Endodermal cell (in vitro differentiated cells): Measurements from ENCODE around the gene ADH1C. TPM values are rescaled to one million over a fixed set of nuclear protein-coding genes. Genes with fewer than 3 reads are reported as not detected.
"Not testable (repeated sequence)": the region's sequence is repeated elsewhere in the genome, so short reads cannot be mapped to it uniquely, and the experiment has no call there.

Source experiments
- DNase-seq: peaks from one replicate; pipeline ENCODE4 v3.0.0-alpha.2; 2017
- H3K27ac ChIP-seq: 2 replicates; pipeline ENCODE4 v1.5.1; 2013; ENCODE audit warnings: mild to moderate bottlenecking, low read depth, low read length, moderate library complexity
- H3K27me3 ChIP-seq: 2 replicates; pipeline ENCODE4 v1.6.1; 2013; ENCODE audit warnings: mild to moderate bottlenecking, low read length, moderate library complexity; ENCODE audit not compliant: insufficient read depth, control insufficient read depth, poor library complexity, severe bottlenecking
- H3K36me3 ChIP-seq: 2 replicates; pipeline ENCODE4 v1.7.0; 2013; ENCODE audit warnings: mild to moderate bottlenecking, low read length, moderate library complexity; ENCODE audit not compliant: control insufficient read depth, insufficient read depth
- H3K4me1 ChIP-seq: one replicate; pipeline ENCODE4 v1.7.0; 2013; ENCODE audit warnings: low read length; ENCODE audit not compliant: control insufficient read depth, insufficient read depth
- H3K4me3 ChIP-seq: 2 replicates; pipeline ENCODE4 v1.5.1; 2013; ENCODE audit warnings: mild to moderate bottlenecking, low read length, moderate library complexity
- H3K9ac ChIP-seq: 2 replicates; pipeline ENCODE4 v1.6.1; 2013; ENCODE audit warnings: mild to moderate bottlenecking, low read length, moderate library complexity; ENCODE audit not compliant: poor library complexity, severe bottlenecking; ENCODE audit errors: extremely low read depth
- H3K9me3 ChIP-seq: 2 replicates; pipeline ENCODE4 v1.6.1; 2013; ENCODE audit warnings: mild to moderate bottlenecking, low read length, moderate library complexity; ENCODE audit not compliant: control insufficient read depth
- H3K27ac Mint-ChIP-seq: 2 replicates; pipeline ENCODE4 v1.8.0; 2020; ENCODE audit warnings: mixed read lengths
- H3K27me3 Mint-ChIP-seq: 2 replicates; pipeline ENCODE4 v1.8.0; 2021; ENCODE audit warnings: mild to moderate bottlenecking, mixed read lengths; ENCODE audit not compliant: insufficient read depth
- H3K36me3 Mint-ChIP-seq: 2 replicates; pipeline ENCODE4 v1.8.0; 2020; ENCODE audit warnings: low read depth, mixed read lengths
- H3K4me1 Mint-ChIP-seq: 2 replicates; pipeline ENCODE4 v1.8.0; 2020; ENCODE audit warnings: mixed read lengths
- H3K4me3 Mint-ChIP-seq: 2 replicates; pipeline ENCODE4 v1.8.0; 2020; ENCODE audit warnings: mild to moderate bottlenecking, moderate library complexity, mixed read lengths
- H3K9me3 Mint-ChIP-seq: 2 replicates; pipeline ENCODE4 v1.8.0; 2020; ENCODE audit warnings: mild to moderate bottlenecking, mixed read lengths
- WGBS, 2 experiments: methylation state at CpG; one replicate each; pipeline versions ENCODE4 v1.1.5 to v1.1.7; 2013; ENCODE audit warnings: missing lambda C conversion rate in 2 of 2, mixed read lengths in 1 of 2; ENCODE audit not compliant: insufficient coverage in 1 of 2, insufficient read length in 1 of 2; 5-methylcytosine and 5-hydroxymethylcytosine counted together
- total RNA-seq, 2 donors: library from RNA; stranded (reverse); fragmentation: NEBNext Ultra II Directional in 1 of 2; extraction: Animal tissue kit (Norgen Biotek cat#: 25700) in 1 of 2; gene quantifications; 2 replicates in 1 of 2; 3 replicates in 1 of 2; pipeline ENCODE4 v1.2.1, GENCODE V29; 2021
- TF ChIP-seq, protein P1 (sequence below): fragments of 200-600 bp; sonication (generic); conservative IDR thresholded peaks from 2 replicates; pipeline ENCODE4 v1.5.0; 2021; ENCODE audit warnings: antibody characterized with exemption, mild to moderate bottlenecking

ADH1C gene
- total RNA-seq, 2 donors from 2014 or later = not detected

DNA sequence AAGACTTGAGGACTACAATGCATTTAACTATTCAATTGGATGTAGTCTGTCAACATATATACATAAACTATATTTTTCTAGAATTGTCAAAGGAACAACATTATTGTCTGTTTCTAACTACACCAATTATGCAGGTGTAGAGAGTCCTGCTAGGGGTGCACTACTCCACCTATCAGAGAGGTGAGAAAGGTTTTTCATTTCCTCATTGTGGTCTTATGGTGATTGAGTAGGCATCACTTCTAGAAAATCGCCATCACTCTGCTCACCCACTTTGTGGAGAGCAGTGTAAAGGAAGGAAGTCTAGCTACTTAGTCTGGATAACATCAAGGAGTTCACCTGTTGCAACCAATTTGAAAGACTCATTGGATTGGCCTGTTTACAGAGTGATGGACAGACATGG lies 4.4 kb upstream of the ADH1C start:
- Mint-ChIP-seq H3K4me1 (no peaks in the 10 kb centered on the region), H3K9me3 (peaks cover 56% of the 10 kb centered on the region), H3K27ac (no peak overlapping the region), H3K36me3 (no peaks in the 10 kb centered on the region), H3K4me3 (no peak overlapping the region), H3K27me3 (no peaks in the 10 kb centered on the region)
- TF ChIP-seq, protein P1, sequence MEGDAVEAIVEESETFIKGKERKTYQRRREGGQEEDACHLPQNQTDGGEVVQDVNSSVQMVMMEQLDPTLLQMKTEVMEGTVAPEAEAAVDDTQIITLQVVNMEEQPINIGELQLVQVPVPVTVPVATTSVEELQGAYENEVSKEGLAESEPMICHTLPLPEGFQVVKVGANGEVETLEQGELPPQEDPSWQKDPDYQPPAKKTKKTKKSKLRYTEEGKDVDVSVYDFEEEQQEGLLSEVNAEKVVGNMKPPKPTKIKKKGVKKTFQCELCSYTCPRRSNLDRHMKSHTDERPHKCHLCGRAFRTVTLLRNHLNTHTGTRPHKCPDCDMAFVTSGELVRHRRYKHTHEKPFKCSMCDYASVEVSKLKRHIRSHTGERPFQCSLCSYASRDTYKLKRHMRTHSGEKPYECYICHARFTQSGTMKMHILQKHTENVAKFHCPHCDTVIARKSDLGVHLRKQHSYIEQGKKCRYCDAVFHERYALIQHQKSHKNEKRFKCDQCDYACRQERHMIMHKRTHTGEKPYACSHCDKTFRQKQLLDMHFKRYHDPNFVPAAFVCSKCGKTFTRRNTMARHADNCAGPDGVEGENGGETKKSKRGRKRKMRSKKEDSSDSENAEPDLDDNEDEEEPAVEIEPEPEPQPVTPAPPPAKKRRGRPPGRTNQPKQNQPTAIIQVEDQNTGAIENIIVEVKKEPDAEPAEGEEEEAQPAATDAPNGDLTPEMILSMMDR = no peak
- WGBS, 2 experiments = 80 to 96% methylated on average over 1 of the region's 1 CpG
- Histone ChIP-seq H3K9ac (no peak overlapping the region), H3K4me3 (no peak overlapping the region), H3K9me3 (peaks cover 9% of the 10 kb centered on the region), H3K27me3 (no peaks in the 10 kb centered on the region), H3K27ac (no peak overlapping the region), H3K4me1 (no peaks in the 10 kb centered on the region), H3K36me3 (no peaks in the 10 kb centered on the region)
- DNase-seq = no peak

DNA sequence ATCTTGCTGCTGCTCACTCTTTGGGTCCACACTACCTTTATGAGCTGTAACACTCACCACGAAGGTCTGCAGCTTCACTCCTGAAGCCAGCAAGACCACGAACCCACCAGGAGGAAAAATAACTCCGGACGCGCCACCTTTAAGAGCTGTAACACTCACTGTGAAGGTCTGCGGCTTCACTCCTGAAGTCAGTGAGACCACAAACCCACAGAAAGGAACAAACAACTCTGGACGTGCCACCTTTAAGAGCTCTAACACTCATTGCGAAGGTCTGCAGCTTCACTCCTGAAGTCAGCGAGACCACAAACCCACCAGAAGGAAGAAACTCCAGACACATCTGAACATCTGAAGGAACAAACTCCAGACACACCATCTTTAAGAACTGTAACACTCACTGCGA lies 3.6 kb upstream of the ADH1C start:
- H3K36me3 ChIP-seq, H3K9ac ChIP-seq, H3K4me3 ChIP-seq, H3K27me3 ChIP-seq, DNase-seq, H3K9me3 ChIP-seq, H3K4me3 Mint-ChIP-seq, H3K27ac ChIP-seq, H3K27ac Mint-ChIP-seq, H3K27me3 Mint-ChIP-seq, H3K36me3 Mint-ChIP-seq, H3K4me1 Mint-ChIP-seq, H3K4me1 ChIP-seq: not testable (repeated sequence)
- 84% methylated on average over 10 of the region's 10 CpGs; no CpG with 5 or more reads in 1 of the 2 experiments for WGBS, 2 experiments
- H3K9me3 Mint-ChIP-seq = peaks cover 56% of the 10 kb centered on the region

DNA sequence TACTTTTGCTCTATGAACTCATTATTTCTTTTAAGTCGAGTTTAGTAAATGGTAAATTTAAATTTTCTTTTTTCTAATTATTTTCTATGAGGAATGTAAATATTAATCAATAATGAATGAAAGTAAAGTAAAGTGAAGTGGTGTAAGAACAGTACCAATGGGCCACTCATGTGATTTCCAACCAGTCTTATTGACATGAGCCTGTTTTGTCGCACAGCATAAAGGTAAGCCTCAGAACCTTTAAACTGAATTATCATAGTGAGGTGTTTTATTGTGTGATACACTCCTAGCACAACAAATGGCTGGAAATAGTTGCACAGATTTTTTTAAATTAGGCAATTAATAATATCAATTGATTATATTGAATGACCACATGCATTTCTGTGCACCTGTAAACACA lies 1.1 kb downstream of the ADH1C start:
- Histone ChIP-seq H3K9ac (no peak overlapping the region), H3K27ac (no peak overlapping the region), H3K4me3 (no peak overlapping the region), H3K27me3 (no peaks in the 10 kb centered on the region), H3K4me1 (no peaks in the 10 kb centered on the region), H3K36me3 (no peaks in the 10 kb centered on the region), H3K9me3 (no peaks in the 10 kb centered on the region)
- Mint-ChIP-seq H3K27me3 (no peaks in the 10 kb centered on the region), H3K4me3 (no peak overlapping the region), H3K27ac (no peak overlapping the region), H3K9me3 (peaks cover 27% of the 10 kb centered on the region), H3K36me3 (no peaks in the 10 kb centered on the region), H3K4me1 (no peaks in the 10 kb centered on the region)
- TF ChIP-seq, protein P1 = no peak
- no peak for DNase-seq
- 100% methylated on average over 1 of the region's 2 CpGs; no CpG with 5 or more reads in 1 of the 2 experiments for WGBS, 2 experiments

DNA sequence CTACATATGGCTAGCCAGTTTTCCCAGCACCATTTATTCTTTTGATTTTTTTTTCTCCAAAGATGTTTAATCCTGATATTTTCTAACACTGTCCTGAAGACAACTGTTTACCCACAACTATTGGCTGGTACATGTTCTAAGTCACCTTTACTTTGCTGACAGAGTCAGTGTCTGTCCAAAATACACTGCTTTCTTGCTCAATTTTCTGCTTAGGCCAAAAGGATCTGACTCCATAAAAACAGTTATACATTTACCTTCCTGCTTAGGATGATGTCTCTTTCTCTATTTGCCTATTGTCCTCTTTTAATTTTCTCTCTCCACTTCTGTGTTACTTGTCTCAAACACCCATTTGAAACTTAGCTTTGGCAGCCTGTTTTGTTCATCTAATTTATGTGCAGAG lies 3.2 kb downstream of the ADH1C start:
- H3K4me3 Mint-ChIP-seq = no peak overlapping the region
- no peaks in the 10 kb centered on the region for H3K4me1 ChIP-seq
- H3K9ac ChIP-seq = no peak overlapping the region
- H3K27me3 ChIP-seq = peaks cover 6% of the 10 kb centered on the region
- no peak overlapping the region for H3K4me3 ChIP-seq
- no peaks in the 10 kb centered on the region for H3K9me3 ChIP-seq
- no peak overlapping the region for H3K27ac Mint-ChIP-seq
- TF ChIP-seq, protein P1 = no peak
- no peaks in the 10 kb centered on the region for H3K4me1 Mint-ChIP-seq
- peaks cover 5% of the 10 kb centered on the region for H3K27me3 Mint-ChIP-seq
- no peaks in the 10 kb centered on the region for H3K36me3 ChIP-seq
- H3K9me3 Mint-ChIP-seq = peaks cover 12% of the 10 kb centered on the region
- H3K36me3 Mint-ChIP-seq = no peaks in the 10 kb centered on the region
- DNase-seq = no peak
- no peak overlapping the region for H3K27ac ChIP-seq

DNA sequence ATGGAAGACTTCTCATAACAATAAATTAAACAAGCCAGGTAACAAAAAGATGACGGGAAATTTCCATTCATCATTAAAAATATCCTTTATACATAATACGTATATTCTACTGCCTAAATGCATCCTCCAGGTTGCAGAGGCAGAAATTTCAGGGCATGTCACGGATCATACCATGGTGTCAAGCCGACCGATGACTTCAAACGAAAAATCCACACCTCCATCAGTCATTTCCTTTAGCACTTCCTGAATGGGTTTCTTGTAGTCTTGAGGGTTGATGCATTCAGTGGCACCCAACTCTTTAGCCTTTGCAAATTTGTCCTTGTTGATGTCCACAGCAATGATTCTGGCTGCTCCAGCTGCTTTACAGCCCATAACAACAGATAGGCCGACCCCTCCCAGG lies 9.9 kb downstream of the ADH1C start:
- H3K9ac ChIP-seq, H3K36me3 ChIP-seq, H3K9me3 Mint-ChIP-seq, H3K4me3 ChIP-seq, H3K9me3 ChIP-seq, H3K4me3 Mint-ChIP-seq, H3K27ac ChIP-seq, H3K27ac Mint-ChIP-seq, H3K36me3 Mint-ChIP-seq, DNase-seq, H3K4me1 Mint-ChIP-seq, H3K4me1 ChIP-seq: not testable (repeated sequence)
- H3K27me3 ChIP-seq = peaks cover 45% of the 10 kb centered on the region
- H3K27me3 Mint-ChIP-seq = peaks cover 50% of the 10 kb centered on the region
- WGBS, 2 experiments = 69 to 71% methylated on average over 3 to 7 of the region's 7 CpGs
